Pancreas (tissue), 10 donors: ENCODE measurements around the gene C6orf132. TPM values are rescaled to one million over a fixed set of nuclear protein-coding genes. Genes with fewer than 3 reads are reported as not detected.
A peak's percentile ranks its signal among the peaks of the same experiment; 100 is the strongest.

Source experiments
- ATAC-seq, 4 donors: fragments of 200-7000 bp; cut with Tn5 transposase; one replicate each; pipeline versions ENCODE4 v1.8.0 to v1.9.1; 2020; ENCODE audit warnings: mild to moderate bottlenecking in 4 of 4, moderate library complexity in 4 of 4
- DNase-seq, 6 donors: peaks; one replicate each; pipeline ENCODE4 v3.0.0-alpha.2; 2020
- FAIRE-seq: peaks from 2 replicates; lab custom pipeline; 2012; peaks lifted over from hg19 to GRCh38; lab: Jason Lieb, UNC
- H3K27ac ChIP-seq, 4 donors: fragments of 200-600 bp; sonication (generic); 1 replicate in 3 of 4; 2 replicates in 1 of 4; pipeline versions ENCODE4 v1.5.0 to v1.8.0; 2020
- H3K27me3 ChIP-seq, 4 donors: fragments of 200-600 bp; one replicate each; pipeline ENCODE4 v1.8.0; 2021
- H3K36me3 ChIP-seq, 3 donors: fragments of 200-600 bp; sonication (generic) in 1 of 3; one replicate each; pipeline versions ENCODE4 v1.5.0 to v1.8.0; 2020 to 2021
- H3K4me1 ChIP-seq, 3 donors: fragments of 200-600 bp; one replicate each; pipeline ENCODE4 v1.8.0; 2021
- H3K4me3 ChIP-seq, 4 donors: fragments of 200-600 bp; sonication (generic) in 2 of 4; one replicate each; pipeline versions ENCODE4 v1.5.0 to v1.8.0; 2020 to 2021
- H3K9me3 ChIP-seq, 4 donors: fragments of 200-600 bp; one replicate each; pipeline ENCODE4 v1.8.0; 2021
- WGBS, 2 donors: extraction: QIAGEN DNeasy Blood & Tissue Kit; methylation state at CpG; one replicate each; pipeline ENCODE4 v1.1.7; 2013; 5-methylcytosine and 5-hydroxymethylcytosine counted together
- intact Hi-C, 3 donors: fragments of 100-400 bp; cut with DNase I; formaldehyde crosslinking; loops; one replicate each; pipeline versions ENCODE4 v1.11.1 to v1.14.2; 2022
- polyA plus RNA-seq, 2 donors: library from polyadenylated mRNA; stranded (reverse); fragments of 200-250 nt; gene quantifications; one replicate each; pipeline ENCODE4 v1.2.3, GENCODE V29; 2013
- total RNA-seq, 6 donors: library from RNA; stranded (reverse); fragmentation: NEBNext Ultra II Directional in 4 of 6; extraction: Animal tissue kit (Norgen Biotek cat#: 25700) in 4 of 6; gene quantifications; one replicate each; pipeline versions ENCODE4 v1.2.1 to v1.2.4, GENCODE V29; 2021 to 2023
- TF ChIP-seq, protein P1 (sequence below), 4 donors: fragments of 200-600 bp; sonication (generic) in 3 of 4; IDR thresholded peaks; one replicate each; pipeline versions ENCODE4 v1.5.0 to v1.8.0; 2021; ENCODE audit warnings: antibody characterized with exemption in 4 of 4
- donor health status: healthy with polysubstance abuse.
- donor health status: DM: no; HTN: no; CAD: no; lungs with moderate emphysema.
- donor health status: DM: no; HTN: no; CAD: no.
- donor health status: control.
- donor health status: control.
- donor health status: Bipolar disorder and iron deficiency.
- donor health status: DM: yes; HTN: yes; CAD: no.
- donor health status: DM: no; HTN: no; CAD: no.
- donor health status: DM: no; HTN: no; CAD: no.
- donor health status: DM: yes; HTN: yes; CAD: no.

Gene C6orf132
- total and polyA plus RNA-seq, 8 donors = 6.1 to 21.6 (median 15.5) TPM

DNA sequence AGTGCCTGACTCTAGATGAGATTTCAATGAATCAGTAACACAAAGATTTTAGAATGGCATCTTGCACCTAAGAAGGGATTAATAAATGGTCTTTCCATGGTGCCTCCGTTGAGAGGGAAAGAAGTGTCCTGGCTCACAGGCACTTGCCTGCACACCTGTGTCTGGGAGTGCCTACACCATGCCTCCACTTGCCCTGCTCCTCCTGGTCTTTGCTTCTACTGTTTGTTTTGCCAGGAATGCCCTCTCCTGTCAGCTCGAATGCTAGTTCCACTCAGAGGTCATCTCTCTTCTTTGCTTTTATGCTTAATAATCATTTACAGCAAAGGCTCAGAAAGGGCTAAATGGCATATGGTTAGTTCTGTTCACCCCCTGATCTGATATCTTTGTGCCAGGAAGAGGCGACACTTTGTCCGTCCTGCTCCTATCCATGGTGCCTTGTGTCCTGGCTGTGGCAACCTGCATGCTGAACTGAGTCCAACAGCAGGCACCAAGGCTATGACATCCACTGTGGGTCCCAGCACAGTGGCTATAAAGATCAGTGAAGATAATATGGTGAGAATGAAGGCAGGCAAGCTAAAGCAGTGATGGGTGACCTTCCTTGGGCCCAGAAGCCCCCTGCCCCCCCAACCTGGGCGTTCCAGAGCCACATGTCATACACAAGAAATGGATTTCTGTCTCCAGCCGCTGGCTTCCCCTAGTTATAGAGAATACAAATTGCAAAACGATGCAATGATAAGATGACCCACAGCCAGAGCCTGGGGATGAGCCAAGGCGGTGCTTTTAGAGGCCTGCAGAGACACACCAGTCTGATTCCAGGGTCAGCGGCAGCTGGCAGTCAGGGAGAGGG is 1.4 kb downstream of the C6orf132 start:
- intact Hi-C loops = no loop called here
- TF ChIP-seq, protein P1, sequence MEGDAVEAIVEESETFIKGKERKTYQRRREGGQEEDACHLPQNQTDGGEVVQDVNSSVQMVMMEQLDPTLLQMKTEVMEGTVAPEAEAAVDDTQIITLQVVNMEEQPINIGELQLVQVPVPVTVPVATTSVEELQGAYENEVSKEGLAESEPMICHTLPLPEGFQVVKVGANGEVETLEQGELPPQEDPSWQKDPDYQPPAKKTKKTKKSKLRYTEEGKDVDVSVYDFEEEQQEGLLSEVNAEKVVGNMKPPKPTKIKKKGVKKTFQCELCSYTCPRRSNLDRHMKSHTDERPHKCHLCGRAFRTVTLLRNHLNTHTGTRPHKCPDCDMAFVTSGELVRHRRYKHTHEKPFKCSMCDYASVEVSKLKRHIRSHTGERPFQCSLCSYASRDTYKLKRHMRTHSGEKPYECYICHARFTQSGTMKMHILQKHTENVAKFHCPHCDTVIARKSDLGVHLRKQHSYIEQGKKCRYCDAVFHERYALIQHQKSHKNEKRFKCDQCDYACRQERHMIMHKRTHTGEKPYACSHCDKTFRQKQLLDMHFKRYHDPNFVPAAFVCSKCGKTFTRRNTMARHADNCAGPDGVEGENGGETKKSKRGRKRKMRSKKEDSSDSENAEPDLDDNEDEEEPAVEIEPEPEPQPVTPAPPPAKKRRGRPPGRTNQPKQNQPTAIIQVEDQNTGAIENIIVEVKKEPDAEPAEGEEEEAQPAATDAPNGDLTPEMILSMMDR (IDR thresholded peaks at IDR 0.05) = no peak
- peak in 3 of 4 donors; percentile 2 to 9 (median 6) for ATAC-seq
- DNase-seq = no peak
- Histone ChIP-seq H3K4me3 (peak overlapping the region; percentile 59 to 72 (median 64)), H3K4me1 (peaks cover 9 to 34% (median 29%) of the 10 kb centered on the region in 3 donors), H3K9me3 (no peaks in the 10 kb centered on the region), H3K27ac (peak overlapping the region; percentile 88 to 91 (median 90)), H3K36me3 (no peaks in the 10 kb centered on the region), H3K27me3 (no peaks in the 10 kb centered on the region)
- WGBS, 2 donors = 24 to 25% methylated on average over 9 of the region's 9 CpGs
- no peak for FAIRE-seq

DNA sequence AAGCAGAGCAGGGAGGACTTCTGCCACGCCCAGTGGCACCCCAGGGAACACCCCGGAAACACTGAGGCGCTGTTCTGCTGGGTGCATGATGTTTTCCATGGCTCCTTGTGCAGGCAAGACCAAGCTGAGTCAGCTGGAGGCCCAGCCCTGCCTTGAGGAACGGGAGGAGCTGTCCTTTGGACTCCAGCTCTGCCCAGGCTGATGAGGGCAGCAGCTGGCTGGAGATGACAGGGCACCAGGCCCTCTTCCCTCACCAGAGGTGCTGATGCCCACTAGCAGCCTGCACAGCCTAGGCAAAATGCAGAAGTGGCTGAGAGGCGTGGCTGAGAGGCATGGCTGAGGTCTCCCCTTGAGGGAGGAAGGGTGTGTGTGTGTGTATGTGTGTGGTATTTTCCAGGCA is 2.4 kb downstream of the C6orf132 start:
- TF ChIP-seq, protein P1 (IDR thresholded peaks at IDR 0.05) = no peak
- Histone ChIP-seq H3K4me3 (peak overlapping the region in 1 of 4 donors; percentile 66), H3K27ac (peak overlapping the region in 1 of 4 donors; percentile 11), H3K36me3 (no peaks in the 10 kb centered on the region), H3K27me3 (no peaks in the 10 kb centered on the region), H3K9me3 (no peaks in the 10 kb centered on the region), H3K4me1 (peaks cover 9 to 34% (median 29%) of the 10 kb centered on the region in 3 donors)
- intact Hi-C loops = no loop called here
- DNase-seq (peak in 3 of 6 donors; percentile 32 to 66 (median 54)), ATAC-seq (peak in 3 of 4 donors; percentile 11 to 23 (median 16)), FAIRE-seq (no peak)
- WGBS, 2 donors = 59 to 72% methylated on average over 5 of the region's 5 CpGs

DNA sequence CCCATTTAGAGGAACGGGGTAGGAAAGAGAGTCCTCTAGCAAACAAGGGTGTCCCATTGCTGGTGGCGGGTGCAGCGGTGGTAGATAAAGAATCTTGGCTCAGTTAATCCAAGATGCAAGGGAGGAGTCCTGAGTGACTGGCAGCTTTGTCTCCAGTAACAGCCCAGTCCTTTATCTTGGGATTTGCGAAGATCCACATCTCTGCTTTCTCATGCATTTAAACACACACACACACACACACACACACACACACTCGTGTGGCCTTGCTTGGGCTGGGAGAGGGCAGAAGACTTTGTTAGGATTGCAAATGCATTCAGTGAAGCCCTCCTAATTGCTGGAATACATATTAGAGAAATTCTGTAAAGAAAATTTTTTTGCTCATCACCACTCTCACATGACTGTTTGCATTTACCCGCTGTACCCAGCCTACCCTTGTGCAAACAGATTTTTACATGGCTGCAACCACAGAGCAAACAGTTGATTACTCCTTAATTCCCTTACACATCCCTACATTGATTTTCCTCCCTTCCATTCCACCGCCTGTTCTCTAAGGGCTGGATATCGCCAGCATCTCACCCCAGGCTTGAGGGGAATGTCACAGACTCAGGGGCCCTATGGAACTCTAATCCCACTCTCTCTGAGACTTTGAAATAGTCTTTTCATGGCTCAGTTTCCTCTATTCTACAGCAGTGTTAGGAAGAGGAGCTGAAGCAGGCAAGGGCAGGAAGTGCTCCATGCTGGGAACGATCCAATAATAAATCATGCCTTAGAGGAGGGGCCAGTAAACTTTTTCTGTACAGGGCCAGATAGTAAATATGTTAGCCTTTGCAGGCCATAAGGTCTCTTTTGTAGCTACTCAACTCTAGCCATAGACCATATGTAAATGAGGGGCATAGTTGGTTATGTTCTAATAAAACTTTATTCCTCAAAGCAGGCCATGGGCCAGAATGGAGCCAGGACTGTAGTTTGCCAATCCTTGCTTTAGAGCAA is 3.5 kb downstream of the C6orf132 start:
- H3K4me1 ChIP-seq = peaks cover 9 to 34% (median 29%) of the 10 kb centered on the region in 3 donors
- 21 to 34% methylated on average over 9 of the region's 9 CpGs for WGBS, 2 donors
- H3K36me3 ChIP-seq = no peaks in the 10 kb centered on the region
- no peak for ATAC-seq
- H3K9me3 ChIP-seq = no peaks in the 10 kb centered on the region
- intact Hi-C loops = no loop called here
- FAIRE-seq = no peak
- no peak overlapping the region for H3K27ac ChIP-seq
- TF ChIP-seq, protein P1 (IDR thresholded peaks at IDR 0.05) = no peak
- no peak overlapping the region for H3K4me3 ChIP-seq
- no peak for DNase-seq
- no peaks in the 10 kb centered on the region for H3K27me3 ChIP-seq

DNA sequence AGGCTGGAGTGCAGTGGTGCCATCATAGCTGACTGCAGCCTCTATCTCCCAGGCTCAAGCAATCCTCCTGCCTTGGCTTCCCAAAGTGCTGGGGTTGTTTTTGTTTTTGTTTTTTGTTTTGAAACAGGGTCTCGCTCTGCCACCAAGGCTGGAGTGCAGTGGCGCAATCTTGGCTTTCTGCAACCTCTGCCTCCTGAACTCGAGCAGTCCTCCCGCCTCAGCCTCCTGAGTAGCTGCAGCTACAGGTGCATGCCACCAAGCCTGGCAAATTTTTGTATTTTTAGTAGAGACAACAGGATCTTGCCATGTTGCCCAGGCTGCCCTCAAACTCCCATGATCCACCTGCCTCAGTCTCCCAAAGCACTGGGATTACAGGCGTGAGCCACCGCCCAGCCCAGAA is 4.2 kb downstream of the C6orf132 start:
- no peaks in the 10 kb centered on the region for H3K9me3 ChIP-seq
- H3K27me3 ChIP-seq = no peaks in the 10 kb centered on the region
- WGBS, 2 donors = 94 to 98% methylated on average over 6 of the region's 6 CpGs
- H3K4me1 ChIP-seq = peaks cover 9 to 34% (median 29%) of the 10 kb centered on the region in 3 donors
- FAIRE-seq = no peak
- H3K4me3 ChIP-seq = no peak overlapping the region
- no peaks in the 10 kb centered on the region for H3K36me3 ChIP-seq
- intact Hi-C loops = no loop called here
- peak overlapping the region in 1 of 4 donors; percentile 62 for H3K27ac ChIP-seq
- TF ChIP-seq, protein P1 (IDR thresholded peaks at IDR 0.05) = no peak
- ATAC-seq = no peak
- no peak for DNase-seq
